Measurements from ENCODE around the gene PTGES2.
"Not testable (repeated sequence)": the region's sequence is repeated elsewhere in the genome, so short reads cannot be mapped to it uniquely, and the experiment has no call there.

- not testable (repeated sequence) for TF ChIP-seq CTCF, POLR2A (IDR thresholded peaks at IDR 0.05)
Measured at GRCh38 chr9:128135561-128135960, 8.0 kb upstream of the PTGES2 start.
